Suprapubic skin (tissue), 4 donors: ENCODE measurements around the gene IQCE.

ENCODE experiments used
- POLR2A ChIP-seq, 2 donors: fragments of 450-650 bp; IDR thresholded peaks; one replicate each; pipeline ENCODE4 v1.6.1; 2017; ENCODE audit warnings: antibody characterized with exemption in 2 of 2, mild to moderate bottlenecking in 2 of 2, moderate library complexity in 2 of 2
- POLR2AphosphoS5 ChIP-seq, 3 donors: sonication (generic); formaldehyde crosslinking; IDR thresholded peaks; one replicate each; pipeline ENCODE4 v1.6.1; 2017; ENCODE audit warnings: antibody characterized with exemption in 3 of 3
- TF ChIP-seq, protein P1 (sequence below), 2 donors: fragments of 200-600 bp in 1 of 2; fragments of 450-650 bp in 1 of 2; sonication (generic) in 1 of 2; IDR thresholded peaks; one replicate each; pipeline ENCODE4 v1.5.1; 2016 to 2019; ENCODE audit warnings: antibody characterized with exemption in 2 of 2, mild to moderate bottlenecking in 1 of 2, moderate library complexity in 1 of 2

- TF ChIP-seq, protein P1, sequence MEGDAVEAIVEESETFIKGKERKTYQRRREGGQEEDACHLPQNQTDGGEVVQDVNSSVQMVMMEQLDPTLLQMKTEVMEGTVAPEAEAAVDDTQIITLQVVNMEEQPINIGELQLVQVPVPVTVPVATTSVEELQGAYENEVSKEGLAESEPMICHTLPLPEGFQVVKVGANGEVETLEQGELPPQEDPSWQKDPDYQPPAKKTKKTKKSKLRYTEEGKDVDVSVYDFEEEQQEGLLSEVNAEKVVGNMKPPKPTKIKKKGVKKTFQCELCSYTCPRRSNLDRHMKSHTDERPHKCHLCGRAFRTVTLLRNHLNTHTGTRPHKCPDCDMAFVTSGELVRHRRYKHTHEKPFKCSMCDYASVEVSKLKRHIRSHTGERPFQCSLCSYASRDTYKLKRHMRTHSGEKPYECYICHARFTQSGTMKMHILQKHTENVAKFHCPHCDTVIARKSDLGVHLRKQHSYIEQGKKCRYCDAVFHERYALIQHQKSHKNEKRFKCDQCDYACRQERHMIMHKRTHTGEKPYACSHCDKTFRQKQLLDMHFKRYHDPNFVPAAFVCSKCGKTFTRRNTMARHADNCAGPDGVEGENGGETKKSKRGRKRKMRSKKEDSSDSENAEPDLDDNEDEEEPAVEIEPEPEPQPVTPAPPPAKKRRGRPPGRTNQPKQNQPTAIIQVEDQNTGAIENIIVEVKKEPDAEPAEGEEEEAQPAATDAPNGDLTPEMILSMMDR (IDR thresholded peaks at IDR 0.05) = no peak
- TF ChIP-seq POLR2AphosphoS5 (IDR thresholded peaks at IDR 0.05) (no peak), POLR2A (IDR thresholded peaks at IDR 0.05) (no peak)
These were observed 102.3 kb downstream of the IQCE start for GRCh38 chr7:2661096-2661449.
